Activated CD4-positive, alpha-beta T cell treated with anti-CD3 and anti-CD28 coated beads, Interleukin-10, Interleukin-2, amounts not matched to agents 100 ng/mL and 50 ng/mL, durations not matched to agents 16 hours and 8 hours (primary cell): ENCODE data around the gene MGRN1.
A peak's percentile ranks its signal among the peaks of the same experiment; 100 is the strongest.

Source experiments
- DNase-seq: peaks from one replicate; pipeline ENCODE4 v3.0.0-alpha.2; 2020

The MGRN1 gene

GRCh38 chr16:4625560-4626159 lies 1.0 kb downstream of the MGRN1 start:
- DNase-seq = no peak

DNA sequence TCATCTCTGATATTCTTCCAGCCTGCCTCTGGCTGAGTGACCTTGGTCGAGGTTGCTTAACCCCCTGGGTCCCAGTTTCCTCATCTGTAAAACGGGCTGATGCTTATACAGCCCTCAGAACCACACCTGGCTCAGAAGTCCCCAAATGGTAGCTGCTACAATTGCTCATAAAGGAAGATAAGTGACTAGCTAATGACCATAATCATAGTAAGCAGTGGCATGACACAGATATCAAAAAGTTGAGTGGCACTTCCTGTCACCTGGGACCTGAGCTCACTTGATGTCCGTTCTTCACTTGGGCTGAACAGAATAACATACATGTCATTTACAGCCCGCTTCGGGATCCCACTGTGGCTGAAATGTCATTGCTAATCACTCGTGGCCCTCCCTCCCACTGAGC lies 1.8 kb downstream of the MGRN1 start:
- no peak for DNase-seq

DNA sequence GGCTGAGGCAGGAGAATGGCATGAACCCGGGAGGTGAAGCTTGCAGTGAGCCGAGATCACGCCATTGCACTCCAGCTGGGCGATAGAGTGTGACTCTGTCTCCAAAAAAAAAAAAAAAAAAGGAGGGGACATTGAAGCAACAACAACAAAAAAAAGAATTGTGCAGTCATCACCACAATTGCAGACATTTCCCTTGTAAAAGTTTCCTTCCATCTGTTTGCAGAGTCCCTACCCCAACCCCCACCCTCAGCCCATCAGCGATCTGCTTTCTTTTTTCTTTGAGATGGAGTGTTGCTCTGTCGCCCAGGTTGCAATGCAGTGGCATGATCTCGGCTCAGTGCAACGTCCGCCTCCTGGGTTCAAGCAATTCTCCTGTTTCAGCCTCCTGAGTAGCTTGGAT lies 3.7 kb downstream of the MGRN1 start:
- DNase-seq = no peak

DNA sequence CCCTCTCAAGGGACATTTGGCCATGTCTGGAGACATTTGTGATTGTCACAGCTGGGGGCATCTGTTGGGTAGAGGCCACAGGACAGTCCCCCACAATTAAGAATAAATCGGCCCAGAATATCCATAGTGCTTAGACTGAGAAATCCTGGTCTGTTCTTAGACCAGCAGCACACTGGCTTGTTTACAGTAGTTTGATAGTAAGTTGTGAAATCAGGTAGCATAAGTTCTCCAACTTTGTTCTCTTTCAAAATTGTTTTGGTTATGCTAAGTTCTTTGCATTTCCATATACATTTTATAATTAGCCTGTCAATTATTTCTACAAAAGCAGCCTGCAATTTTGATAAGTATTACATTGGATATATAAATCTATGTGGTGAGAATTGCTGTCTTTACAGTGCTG lies 6.8 kb downstream of the MGRN1 start:
- DNase-seq = no peak

GRCh38 chr16:4633910-4634635 lies 9.4 kb downstream of the MGRN1 start:
- DNase-seq = no peak

DNA sequence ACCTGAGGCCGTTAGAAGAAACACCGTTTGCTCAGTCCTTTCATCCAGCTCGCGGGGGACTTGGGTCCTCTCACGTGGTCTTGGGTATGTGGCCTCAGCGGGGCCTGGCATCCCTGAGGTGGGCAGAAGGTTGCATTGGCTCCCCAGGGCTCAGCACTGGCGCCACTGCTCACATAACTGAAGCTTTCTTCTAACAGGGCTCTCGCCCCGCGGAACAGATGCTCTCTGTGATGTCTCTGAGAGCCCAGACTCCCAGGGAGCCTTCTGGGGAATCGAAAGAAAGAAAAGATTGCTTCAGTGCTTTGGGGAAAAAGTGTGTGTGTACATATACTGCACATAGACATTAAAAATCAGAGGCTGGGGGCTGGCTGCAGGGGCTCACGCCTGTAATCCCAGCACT lies 10.1 kb downstream of the MGRN1 start:
- DNase-seq = no peak

DNA sequence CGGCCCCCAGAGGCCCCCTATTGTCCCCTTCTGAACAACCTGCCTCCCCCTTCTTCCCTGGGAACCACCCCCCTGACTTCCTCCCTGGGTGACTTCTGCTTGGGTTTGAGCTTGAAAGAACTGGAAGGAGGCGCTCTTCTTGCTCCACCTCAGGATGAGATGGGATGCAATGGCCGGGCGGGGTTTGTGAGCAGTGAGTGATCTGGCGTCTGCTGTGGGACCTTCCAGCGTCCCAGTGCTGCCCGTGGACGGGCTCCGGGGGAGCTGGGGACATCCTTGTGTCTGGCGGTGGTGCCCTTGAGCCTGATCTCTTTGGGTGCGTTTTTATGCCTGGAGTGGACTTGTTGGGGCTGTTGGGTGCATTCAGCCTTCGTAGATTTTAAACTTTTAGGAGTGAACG lies 11.6 kb downstream of the MGRN1 start:
- no peak for DNase-seq

- DNase-seq = no peak
Measured at GRCh38 chr16:4637501-4638166, 13.0 kb downstream of the MGRN1 start.

- no peak for DNase-seq
Measured at GRCh38 chr16:4639899-4640509, 15.4 kb downstream of the MGRN1 start.

- DNase-seq = no peak
Measured at GRCh38 chr16:4640572-4641305, 16.1 kb downstream of the MGRN1 start.

DNA sequence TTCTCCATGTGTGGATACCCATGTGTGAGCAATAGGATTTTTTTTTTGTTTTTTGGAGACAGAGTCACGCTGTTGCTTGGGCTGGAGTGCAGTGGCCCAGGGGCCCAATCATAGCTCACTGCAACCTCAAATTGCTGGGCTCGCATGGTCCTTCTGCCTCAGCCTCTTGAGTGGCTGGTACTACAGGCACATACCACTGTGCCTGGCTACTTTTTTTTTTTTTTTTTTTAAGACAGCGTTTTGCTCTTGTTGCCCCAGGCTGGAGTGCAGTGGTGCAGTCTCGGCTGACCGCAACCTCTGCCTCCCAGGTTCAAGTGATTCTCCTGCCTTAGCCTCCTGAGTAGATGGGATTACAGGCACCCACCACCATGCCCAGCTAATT lies 16.7 kb downstream of the MGRN1 start:
- no peak for DNase-seq

DNA sequence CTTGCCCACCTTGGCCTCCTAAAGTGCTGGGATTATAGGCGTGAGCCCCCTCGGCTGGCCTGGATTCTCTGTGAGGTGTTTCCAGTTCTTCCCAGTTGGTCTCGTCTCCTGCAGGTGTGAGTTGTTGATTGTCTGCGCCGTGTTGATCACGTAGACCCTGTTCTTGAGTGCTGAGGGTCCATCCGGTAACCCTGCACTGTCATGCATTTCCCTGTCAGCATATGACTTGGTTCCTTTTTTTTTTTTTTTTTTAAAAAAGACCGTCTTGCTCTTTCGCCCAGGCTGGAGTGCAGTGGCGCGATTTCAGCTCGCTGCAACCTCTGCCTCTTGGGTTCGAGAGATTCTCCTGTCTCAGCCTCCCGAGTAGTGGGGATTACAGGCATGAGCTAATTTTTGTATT lies 17.3 kb downstream of the MGRN1 start:
- no peak for DNase-seq

GRCh38 chr16:4646773-4647643 lies 22.4 kb downstream of the MGRN1 start:
- DNase-seq = no peak

- DNase-seq = no peak
Measured at GRCh38 chr16:4647644-4647980, 23.0 kb downstream of the MGRN1 start.

DNA sequence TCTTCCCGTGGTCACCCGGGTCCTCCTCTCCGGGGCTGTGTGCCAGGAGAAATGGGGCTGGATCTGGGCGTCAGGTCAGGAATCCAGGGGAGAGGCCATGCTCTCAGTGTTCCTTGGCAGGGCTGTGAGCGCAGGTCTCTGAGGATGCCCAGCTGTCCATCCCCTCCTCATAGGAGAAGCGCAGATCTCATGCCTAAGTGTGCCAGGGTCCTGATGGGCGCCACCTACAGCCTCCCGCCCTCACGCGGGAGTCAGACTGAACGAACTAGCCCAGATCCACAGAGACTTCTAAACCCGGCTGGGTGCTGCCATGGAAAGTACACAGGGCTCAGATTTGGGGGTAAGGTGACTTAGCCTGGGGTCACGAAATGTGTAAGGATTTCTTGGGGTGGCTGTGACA lies 24.3 kb downstream of the MGRN1 start:
- DNase-seq = no peak

DNA sequence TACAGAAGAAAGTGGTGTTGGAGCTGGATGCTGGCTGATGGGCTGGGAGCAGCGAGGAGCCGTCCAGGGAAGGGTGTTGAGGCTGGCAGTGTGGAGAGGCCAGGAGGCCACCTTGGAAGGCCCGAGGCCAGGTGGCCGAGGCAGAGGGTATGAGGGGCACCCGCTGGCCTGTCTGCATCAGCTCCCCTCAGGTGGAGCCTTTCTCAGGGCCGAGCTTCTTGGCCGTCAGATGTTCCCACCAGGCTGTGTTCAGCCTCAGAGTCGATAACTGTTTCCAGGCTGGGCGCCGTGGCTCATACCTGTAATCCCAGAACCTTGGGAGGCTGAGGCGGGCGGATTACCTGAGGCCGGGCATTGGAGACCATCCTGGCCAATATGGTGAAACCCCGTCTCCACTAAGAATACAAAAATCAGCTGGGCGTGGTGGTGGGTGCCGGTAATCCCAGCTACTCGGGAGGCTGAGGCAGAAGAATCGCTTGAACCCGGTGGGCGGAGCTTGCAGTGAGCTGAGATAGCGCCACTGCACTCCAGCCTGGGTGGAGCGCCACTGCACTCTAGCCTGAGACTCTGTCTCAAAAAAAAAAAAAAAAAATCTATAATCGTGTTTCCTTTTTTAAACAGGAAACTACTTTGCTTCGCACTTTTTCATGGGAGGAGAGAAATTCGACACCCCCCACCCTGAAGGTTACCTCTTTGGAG lies 25.3 kb downstream of the MGRN1 start:
- DNase-seq = no peak

DNA sequence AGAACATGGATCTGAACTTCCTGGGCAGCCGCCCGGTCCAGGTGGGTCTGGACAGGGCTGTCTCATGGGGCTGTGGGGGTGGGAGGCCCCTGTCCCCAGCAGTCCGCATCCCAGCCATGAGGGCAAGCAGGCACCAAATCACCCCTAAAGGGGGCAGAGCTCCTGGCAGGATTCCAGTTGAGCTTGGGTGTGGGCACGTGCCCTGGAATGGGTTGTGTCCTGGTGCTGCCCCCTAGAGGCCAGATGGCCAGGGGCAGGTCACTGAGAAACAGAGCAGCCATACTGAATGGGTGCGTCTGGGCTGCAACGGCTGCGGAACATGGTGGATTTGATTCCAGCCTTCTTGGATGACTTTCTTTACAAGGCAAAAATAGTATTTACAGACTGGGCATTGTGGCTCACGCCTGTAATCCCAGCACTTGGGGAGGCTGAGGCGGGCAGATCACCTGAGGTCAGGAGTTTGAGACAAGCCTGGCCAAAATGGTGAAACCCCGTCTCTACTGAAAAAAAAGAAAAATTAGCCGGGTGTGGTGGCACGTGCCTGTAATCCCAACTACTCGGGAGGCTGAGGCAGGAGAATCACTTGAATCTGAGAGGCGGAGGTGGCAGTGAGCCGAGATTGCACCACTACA lies 25.9 kb downstream of the MGRN1 start:
- DNase-seq = peak; percentile 84

- DNase-seq = no peak
Measured at GRCh38 chr16:4651827-4652226, 27.2 kb downstream of the MGRN1 start.

DNA sequence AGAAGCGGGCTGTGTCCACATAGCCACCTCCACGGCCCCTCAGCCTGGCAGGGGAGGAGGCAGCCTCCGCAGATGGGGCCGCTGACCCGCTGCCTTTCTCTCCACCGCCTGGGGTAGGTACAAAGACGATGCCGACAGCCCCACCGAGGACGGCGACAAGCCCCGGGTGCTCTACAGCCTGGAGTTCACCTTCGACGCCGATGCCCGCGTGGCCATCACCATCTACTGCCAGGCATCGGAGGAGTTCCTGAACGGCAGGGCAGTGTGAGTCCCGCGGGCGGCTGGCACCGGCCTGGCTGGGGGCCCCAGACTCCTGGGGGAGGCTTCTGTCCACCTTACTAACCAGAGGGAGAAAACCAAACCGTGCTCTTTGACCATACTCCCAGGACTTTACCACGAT lies 27.9 kb downstream of the MGRN1 start:
- no peak for DNase-seq

- no peak for DNase-seq
Measured at GRCh38 chr16:4654011-4654963, 29.7 kb downstream of the MGRN1 start.
